GM18867 (cell line): ENCODE data around the gene KAT7.

ENCODE experiments used
- ATAC-seq: cut with Tn5 transposase; IDR thresholded peaks from one replicate; pipeline ENCODE4 v1.9.1; 2021; ENCODE audit warnings: mild to moderate bottlenecking, moderate library complexity; ENCODE audit not compliant: unreplicated experiment

The KAT7 gene

GRCh38 chr17:49866882-49867413, 78.5 kb downstream of the KAT7 start:
- no peak for ATAC-seq

GRCh38 chr17:49869038-49869374, 80.5 kb downstream of the KAT7 start:
- ATAC-seq, result no peak

GRCh38 chr17:49870298-49870697, 81.8 kb downstream of the KAT7 start:
- no peak for ATAC-seq

GRCh38 chr17:49871211-49871610, 82.7 kb downstream of the KAT7 start:
- ATAC-seq, result no peak

GRCh38 chr17:49872754-49873377, 84.4 kb downstream of the KAT7 start:
- ATAC-seq, result no peak

GRCh38 chr17:49873466-49873865, 85.0 kb downstream of the KAT7 start:
- ATAC-seq, result no peak

GRCh38 chr17:49873926-49874325, 85.4 kb downstream of the KAT7 start:
- ATAC-seq, result no peak

GRCh38 chr17:49874911-49875310, 86.4 kb downstream of the KAT7 start:
- no peak for ATAC-seq

GRCh38 chr17:49875685-49876084, 87.2 kb downstream of the KAT7 start:
- ATAC-seq, result no peak

GRCh38 chr17:49878931-49879904, 90.7 kb downstream of the KAT7 start:
- no peak for ATAC-seq

- ATAC-seq, result peak; percentile 78
These were observed 92.0 kb downstream of the KAT7 start for GRCh38 chr17:49880291-49881053.

- no peak for ATAC-seq
These were observed 92.5 kb downstream of the KAT7 start for GRCh38 chr17:49881054-49881402.

GRCh38 chr17:49882434-49882833, 94.0 kb downstream of the KAT7 start:
- ATAC-seq, result no peak
